HFFc6 (cell line): ENCODE measurements around the gene ME1. TPM values are rescaled to one million over a fixed set of nuclear protein-coding genes. Genes with fewer than 3 reads are reported as not detected.

Experiments used
- DNase-seq: peaks from one replicate; pipeline ENCODE4 v3.0.0-alpha.2; 2018
- H3K27ac Mint-ChIP-seq: 2 replicates; pipeline ENCODE4 v1.8.0; 2020; ENCODE audit warnings: mild to moderate bottlenecking, mixed read lengths
- H3K27me3 Mint-ChIP-seq: 2 replicates; pipeline ENCODE4 v1.8.0; 2021; ENCODE audit warnings: mild to moderate bottlenecking, moderate library complexity, mixed read lengths; ENCODE audit not compliant: insufficient read depth
- H3K36me3 Mint-ChIP-seq: 2 replicates; pipeline ENCODE4 v1.8.0; 2021; ENCODE audit warnings: low read depth, mixed read lengths
- H3K4me1 Mint-ChIP-seq: 2 replicates; pipeline ENCODE4 v1.8.0; 2020; ENCODE audit warnings: low read depth, mixed read lengths
- H3K4me3 Mint-ChIP-seq: 2 replicates; pipeline ENCODE4 v1.8.0; 2020; ENCODE audit warnings: mild to moderate bottlenecking, moderate library complexity, mixed read lengths
- H3K9me3 Mint-ChIP-seq: 2 replicates; pipeline ENCODE4 v1.8.0; 2020; ENCODE audit warnings: mild to moderate bottlenecking, mixed read lengths
- CTCF ChIP-seq: fragments of 200-600 bp; sonication (generic); IDR thresholded peaks from 2 replicates; pipeline ENCODE4 v1.5.0; 2021; ENCODE audit warnings: antibody characterized with exemption, mild to moderate bottlenecking
- total RNA-seq, 6 experiments: library from RNA; stranded (reverse); fragmentation: NEBNext Ultra II Directional; extraction: Animal tissue kit (Norgen Biotek cat#: 25700); gene quantifications; 2 replicates in 1 of 6; 3 replicates in 5 of 6; pipeline ENCODE4 v1.2.3, GENCODE V29; 2021

ME1 gene
- total RNA-seq, 6 experiments from 2014 or later = 24.2 to 37.1 (median 32.6) TPM

- peaks cover 10% of the 10 kb centered on the region; the same call in 1 of the 2 replicates for H3K36me3 Mint-ChIP-seq
- H3K27ac Mint-ChIP-seq = peak overlapping the region; percentile 25; the same call in 1 of the 2 replicates
- H3K4me1 Mint-ChIP-seq = peaks cover 36% of the 10 kb centered on the region
- no peaks in the 10 kb centered on the region for H3K9me3 Mint-ChIP-seq
- no peak for DNase-seq
- no peak for TF ChIP-seq CTCF
- peak overlapping the region; percentile 43 for H3K4me3 Mint-ChIP-seq
- no peaks in the 10 kb centered on the region for H3K27me3 Mint-ChIP-seq
These were observed 799 bp upstream of the ME1 start for GRCh38 chr6:83431545-83432155.

GRCh38 chr6:83429857-83430610 is 817 bp downstream of the ME1 start:
- TF ChIP-seq CTCF = no peak
- Mint-ChIP-seq H3K36me3 (peaks cover 24% of the 10 kb centered on the region), H3K4me1 (peaks cover 36% of the 10 kb centered on the region), H3K9me3 (peaks cover 6% of the 10 kb centered on the region; the same call in 1 of the 2 replicates), H3K4me3 (peak overlapping the region; percentile 91), H3K27ac (peak overlapping the region; percentile 92), H3K27me3 (no peaks in the 10 kb centered on the region)
- DNase-seq = peak; percentile 14

- peak overlapping the region; percentile 92; the same call in 1 of the 2 replicates for H3K27ac Mint-ChIP-seq
- TF ChIP-seq CTCF = no peak
- peak overlapping the region; percentile 91 for H3K4me3 Mint-ChIP-seq
- DNase-seq = no peak
- H3K36me3 Mint-ChIP-seq = peaks cover 31% of the 10 kb centered on the region
- no peaks in the 10 kb centered on the region for H3K27me3 Mint-ChIP-seq
- peaks cover 11% of the 10 kb centered on the region for H3K9me3 Mint-ChIP-seq
- peaks cover 36% of the 10 kb centered on the region for H3K4me1 Mint-ChIP-seq
These were observed 1.6 kb downstream of the ME1 start for GRCh38 chr6:83429269-83429668.

GRCh38 chr6:83424392-83425018 is 6.3 kb downstream of the ME1 start:
- Mint-ChIP-seq H3K36me3 (peaks cover 38% of the 10 kb centered on the region), H3K27ac (no peak overlapping the region), H3K4me3 (no peak overlapping the region), H3K27me3 (no peaks in the 10 kb centered on the region), H3K4me1 (peaks cover 24% of the 10 kb centered on the region), H3K9me3 (peaks cover 13% of the 10 kb centered on the region)
- DNase-seq = no peak
- no peak for TF ChIP-seq CTCF

GRCh38 chr6:83417880-83418663 is 12.8 kb downstream of the ME1 start:
- Mint-ChIP-seq H3K36me3 (peaks cover 1% of the 10 kb centered on the region; the same call in 1 of the 2 replicates), H3K4me1 (peaks cover 7% of the 10 kb centered on the region; the same call in 1 of the 2 replicates), H3K9me3 (no peaks in the 10 kb centered on the region), H3K27ac (no peak overlapping the region), H3K4me3 (no peak overlapping the region), H3K27me3 (no peaks in the 10 kb centered on the region)
- peak; percentile 57 for DNase-seq
- TF ChIP-seq CTCF = peak; percentile 82
